GM10266 (cell line): ENCODE data around the gene CPLANE2.

Experiments used
- DNase-seq: peaks from one replicate; pipeline ENCODE4 v3.0.0; 2012; ENCODE audit errors: extremely low spot score
- CTCF ChIP-seq: IDR thresholded peaks from 2 replicates; pipeline ENCODE4 v1.5.1; 2012; ENCODE audit warnings: mild to moderate bottlenecking, low read depth; ENCODE audit not compliant: control insufficient read depth, insufficient read depth; ENCODE audit errors: missing control alignments

Gene CPLANE2

GRCh38 chr1:16244650-16245285 is 7.8 kb upstream of the CPLANE2 start:
- DNase-seq = no peak
- TF ChIP-seq CTCF = peak; percentile 5

- peak; percentile 75 for DNase-seq
- peak; percentile 87 for TF ChIP-seq CTCF
Observed at GRCh38 chr1:16243936-16244649, 7.1 kb upstream of the CPLANE2 start.

- no peak for DNase-seq
- TF ChIP-seq CTCF = no peak
Observed at GRCh38 chr1:16243215-16243610, 6.2 kb upstream of the CPLANE2 start.

- TF ChIP-seq CTCF = no peak
- DNase-seq = no peak
Observed at GRCh38 chr1:16242556-16243214, 5.7 kb upstream of the CPLANE2 start.

- TF ChIP-seq CTCF = no peak
- no peak for DNase-seq
Observed at GRCh38 chr1:16241221-16241708, 4.3 kb upstream of the CPLANE2 start.

- TF ChIP-seq CTCF = no peak
- DNase-seq = no peak
Observed at GRCh38 chr1:16239972-16240491, 3.0 kb upstream of the CPLANE2 start.
